ENCODE results near the gene TINAGL1.

Gene TINAGL1

GRCh38 chr1:31628931-31629556 is 52.7 kb downstream of the TINAGL1 start:
- DNase-seq, result no peak

GRCh38 chr1:31632649-31633048 is 56.3 kb downstream of the TINAGL1 start:
- DNase-seq, result no peak

GRCh38 chr1:31633117-31633516 is 56.8 kb downstream of the TINAGL1 start:
- no peak for DNase-seq

Measured in activated gamma-delta T cell (primary cell).